CD4-positive, CD25-positive, alpha-beta regulatory T cell (primary cell): Measurements from ENCODE around the gene EPS15. TPM values are rescaled to one million over a fixed set of nuclear protein-coding genes. Genes with fewer than 3 reads are reported as not detected.

ENCODE experiments used
- ATAC-seq, 2 donors: fragments of 150-1000 bp; cut with Tn5 transposase; one replicate each; pipeline ENCODE4 v1.10.0; 2021; ENCODE audit warnings: low read depth in 2 of 2, moderate number of reproducible peaks in 2 of 2, moderate library complexity in 1 of 2
- DNase-seq, 3 donors: peaks; one replicate each; pipeline versions ENCODE4 v3.0.0 to v3.0.0-alpha.2; 2012 to 2022; ENCODE audit warnings: mixed read lengths in 1 of 3
- H3K27ac ChIP-seq: one replicate; pipeline ENCODE4 v1.7.0; 2013; ENCODE audit warnings: mild to moderate bottlenecking, low read length; ENCODE audit not compliant: insufficient read depth, poor library complexity, severe bottlenecking
- H3K27me3 ChIP-seq: one replicate; pipeline ENCODE4 v1.7.0; 2013; ENCODE audit warnings: low read length; ENCODE audit not compliant: control insufficient read depth, insufficient read depth
- H3K36me3 ChIP-seq: one replicate; pipeline ENCODE4 v1.7.0; 2013; ENCODE audit warnings: mild to moderate bottlenecking, low read length, moderate library complexity; ENCODE audit not compliant: control insufficient read depth, insufficient read depth
- H3K4me1 ChIP-seq: 2 replicates; pipeline ENCODE4 v1.7.0; 2013; ENCODE audit warnings: mild to moderate bottlenecking, low read length; ENCODE audit not compliant: insufficient read depth, control insufficient read depth, poor library complexity, severe bottlenecking
- H3K4me3 ChIP-seq: one replicate; pipeline ENCODE4 v1.7.0; 2013; ENCODE audit warnings: low read depth, mild to moderate bottlenecking, low read length, moderate library complexity
- H3K9me3 ChIP-seq, 2 experiments: 1 replicate in 1 of 2; 2 replicates in 1 of 2; pipeline ENCODE4 v1.7.0; 2013; ENCODE audit warnings: low read length in 2 of 2, mild to moderate bottlenecking in 1 of 2, moderate library complexity in 1 of 2; ENCODE audit not compliant: control insufficient read depth in 2 of 2
- H3K27ac Mint-ChIP-seq, 3 donors: one replicate each; pipeline ENCODE4 v1.8.0; 2020 to 2022; ENCODE audit warnings: mild to moderate bottlenecking in 3 of 3, mixed read lengths in 3 of 3, moderate library complexity in 2 of 3
- H3K27me3 Mint-ChIP-seq: one replicate; pipeline ENCODE4 v1.8.0; 2022; ENCODE audit warnings: mild to moderate bottlenecking, mixed read lengths
- H3K36me3 Mint-ChIP-seq: one replicate; pipeline ENCODE4 v1.8.0; 2020; ENCODE audit warnings: mixed read lengths
- H3K4me1 Mint-ChIP-seq, 4 donors: one replicate each; pipeline ENCODE4 v1.8.0; 2020 to 2022; ENCODE audit warnings: mixed read lengths in 4 of 4, mild to moderate bottlenecking in 1 of 4
- H3K4me3 Mint-ChIP-seq, 4 donors: one replicate each; pipeline ENCODE4 v1.8.0; 2020 to 2022; ENCODE audit warnings: mild to moderate bottlenecking in 4 of 4, mixed read lengths in 4 of 4, moderate library complexity in 3 of 4
- H3K9me3 Mint-ChIP-seq, 7 donors: one replicate each; pipeline ENCODE4 v1.8.0; 2020 to 2022; ENCODE audit warnings: mixed read lengths in 7 of 7, mild to moderate bottlenecking in 3 of 7, moderate library complexity in 2 of 7
- polyA plus RNA-seq, 4 donors: library from polyadenylated mRNA; unstranded; fragments of 300-500 nt; fragmentation: Illumina TruSeq; gene quantifications; one replicate each; pipeline ENCODE4 v1.2.3, GENCODE V29; 2021
- total RNA-seq: library from RNA; stranded (reverse); gene quantifications from one replicate; pipeline ENCODE4 v1.2.3, GENCODE V29; 2022

Gene EPS15
- total and polyA plus RNA-seq, 5 donors from 2014 or later, result 58.5 to 135 (median 83.5) TPM

DNA sequence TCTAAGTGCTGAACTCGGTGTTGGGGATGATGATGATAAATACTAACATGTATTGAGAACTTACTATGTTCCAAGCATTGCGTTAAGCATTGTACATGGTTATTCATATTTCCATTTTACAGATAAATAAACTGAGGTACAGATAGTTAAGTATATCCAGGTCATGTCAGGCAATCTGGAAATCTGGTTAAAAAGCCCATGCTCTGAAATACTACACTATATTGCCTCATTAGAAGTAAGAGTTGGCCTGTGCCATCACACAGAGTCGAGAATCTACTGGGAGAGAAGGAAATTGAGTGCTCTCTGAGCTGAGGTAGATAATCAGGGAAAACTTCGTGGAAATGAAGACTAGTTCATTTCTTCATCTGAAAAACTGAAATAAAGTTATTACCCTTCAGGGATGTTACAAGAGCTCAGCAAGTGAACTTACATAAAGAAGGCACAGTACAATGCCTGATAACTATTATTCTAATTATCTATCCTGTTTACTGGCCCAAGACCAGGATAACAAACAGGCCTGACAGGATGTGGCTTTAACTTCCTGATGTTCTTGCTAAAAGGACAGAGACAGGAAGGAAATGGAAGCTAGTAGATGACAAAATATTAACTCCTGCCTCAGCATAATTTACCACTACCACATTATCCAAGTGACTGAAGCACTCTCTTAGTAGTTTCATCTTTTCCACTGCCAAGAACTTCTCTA, 85.6 kb downstream of the EPS15 start:
- peak overlapping the region; percentile 48 to 71 (median 50) for H3K27ac Mint-ChIP-seq
- no peak for ATAC-seq
- peak in 1 of 3 donors; percentile 51 for DNase-seq
- peaks cover 41% of the 10 kb centered on the region for H3K36me3 ChIP-seq
- no peaks in the 10 kb centered on the region for H3K27me3 ChIP-seq
- peak overlapping the region; percentile 65 for H3K4me3 ChIP-seq
- H3K4me1 Mint-ChIP-seq, result peaks cover 23 to 35% (median 28%) of the 10 kb centered on the region in 4 donors
- no peak overlapping the region for H3K27ac ChIP-seq
- no peaks in the 10 kb centered on the region for H3K27me3 Mint-ChIP-seq
- H3K9me3 ChIP-seq, result no peaks in the 10 kb centered on the region
- peak overlapping the region; percentile 52 to 63 (median 61) for H3K4me3 Mint-ChIP-seq
- H3K36me3 Mint-ChIP-seq, result peaks cover 25% of the 10 kb centered on the region
- H3K4me1 ChIP-seq, result peaks cover 15% of the 10 kb centered on the region
- H3K9me3 Mint-ChIP-seq, result no peaks in the 10 kb centered on the region

DNA sequence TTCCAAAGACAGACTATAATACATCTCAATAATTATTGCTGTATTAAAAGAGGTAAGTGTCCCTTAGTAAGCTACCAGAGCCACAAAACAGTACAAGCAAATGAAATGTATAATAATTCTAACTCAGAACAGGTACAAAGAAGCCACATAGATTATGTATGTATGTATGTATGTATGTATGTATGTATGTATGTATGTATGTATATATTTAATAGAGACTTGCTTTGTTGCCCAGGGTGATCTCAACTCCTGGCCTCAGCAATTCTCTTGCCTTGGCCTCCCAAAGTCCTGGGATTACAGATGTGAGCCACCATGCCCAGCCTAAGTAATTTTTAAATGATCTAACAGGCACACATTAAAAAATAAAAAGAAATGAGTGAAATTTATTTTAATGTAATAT, 86.9 kb downstream of the EPS15 start:
- peaks cover 45% of the 10 kb centered on the region for H3K36me3 ChIP-seq
- H3K4me3 ChIP-seq, result no peak overlapping the region
- Mint-ChIP-seq H3K9me3 (peaks cover 0 to 3% (median under 1%) of the 10 kb centered on the region in 7 donors), H3K27ac (peak overlapping the region in 1 of 3 donors; percentile 71), H3K36me3 (peaks cover 38% of the 10 kb centered on the region), H3K4me3 (no peak overlapping the region), H3K4me1 (peaks cover 23 to 37% (median 28%) of the 10 kb centered on the region in 4 donors), H3K27me3 (no peaks in the 10 kb centered on the region)
- H3K27me3 ChIP-seq, result no peaks in the 10 kb centered on the region
- H3K27ac ChIP-seq, result no peak overlapping the region
- no peak for ATAC-seq
- H3K4me1 ChIP-seq, result peaks cover 15% of the 10 kb centered on the region
- H3K9me3 ChIP-seq, result peaks cover 1 to 5% of the 10 kb centered on the region in 2 experiments
- DNase-seq, result no peak

DNA sequence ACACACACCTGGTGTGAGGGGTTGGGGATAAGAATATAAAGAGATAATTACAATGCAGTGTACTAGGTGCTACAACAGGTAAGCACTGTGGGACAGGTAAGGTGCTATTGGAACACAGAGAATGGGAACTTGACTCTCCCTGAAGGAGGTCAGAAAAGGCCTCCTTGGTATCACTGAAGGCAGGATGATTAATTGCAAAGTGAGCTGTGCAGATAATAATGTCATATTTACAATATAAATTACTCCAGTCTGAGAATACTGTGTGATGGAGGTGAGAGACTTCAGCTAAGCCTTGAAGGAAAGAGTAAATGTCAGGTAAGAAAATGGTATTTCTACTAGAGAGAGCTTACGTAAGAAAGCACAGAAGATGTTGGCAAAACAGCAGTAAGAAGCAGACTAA, 91.6 kb downstream of the EPS15 start:
- no peak for DNase-seq
- H3K9me3 ChIP-seq, result peaks cover 1 to 5% of the 10 kb centered on the region in 2 experiments
- no peak overlapping the region for H3K27ac ChIP-seq
- Mint-ChIP-seq H3K27ac (no peak overlapping the region), H3K4me1 (peaks cover 13 to 37% (median 17%) of the 10 kb centered on the region in 4 donors), H3K36me3 (peaks cover 46% of the 10 kb centered on the region), H3K4me3 (no peak overlapping the region), H3K27me3 (no peaks in the 10 kb centered on the region), H3K9me3 (peaks cover 0 to 4% (median 2%) of the 10 kb centered on the region in 7 donors)
- H3K4me3 ChIP-seq, result no peak overlapping the region
- peaks cover 45% of the 10 kb centered on the region for H3K36me3 ChIP-seq
- H3K4me1 ChIP-seq, result no peaks in the 10 kb centered on the region
- no peak for ATAC-seq
- no peaks in the 10 kb centered on the region for H3K27me3 ChIP-seq

DNA sequence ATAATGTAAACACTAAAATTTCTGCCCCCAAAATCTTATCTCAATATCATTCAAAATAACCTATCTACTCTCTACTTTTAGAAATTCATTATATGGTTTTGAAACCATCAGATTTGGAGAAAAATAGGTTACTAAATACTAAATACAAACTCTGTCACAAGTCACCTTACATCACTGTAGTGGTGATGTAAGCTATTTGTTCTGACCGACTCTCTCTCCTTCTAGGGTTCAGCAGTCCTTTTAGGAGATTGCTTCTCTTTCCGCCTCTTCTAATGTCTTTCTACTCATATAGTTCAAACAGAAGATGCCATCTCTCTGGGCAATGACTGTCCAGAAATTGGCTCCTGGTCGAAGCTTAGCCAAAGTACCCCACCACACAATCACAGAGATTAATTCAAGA, 93.1 kb downstream of the EPS15 start:
- Histone ChIP-seq H3K27ac (no peak overlapping the region), H3K4me1 (no peaks in the 10 kb centered on the region), H3K4me3 (no peak overlapping the region), H3K9me3 (peaks cover 1 to 5% of the 10 kb centered on the region in 2 experiments), H3K27me3 (no peaks in the 10 kb centered on the region), H3K36me3 (peaks cover 41% of the 10 kb centered on the region)
- Mint-ChIP-seq H3K4me1 (peaks cover 16 to 32% (median 20%) of the 10 kb centered on the region in 4 donors), H3K9me3 (peaks cover 0 to 4% (median 2%) of the 10 kb centered on the region in 7 donors), H3K36me3 (peaks cover 54% of the 10 kb centered on the region), H3K27ac (no peak overlapping the region), H3K27me3 (no peaks in the 10 kb centered on the region), H3K4me3 (no peak overlapping the region)
- DNase-seq (no peak), ATAC-seq (no peak)

DNA sequence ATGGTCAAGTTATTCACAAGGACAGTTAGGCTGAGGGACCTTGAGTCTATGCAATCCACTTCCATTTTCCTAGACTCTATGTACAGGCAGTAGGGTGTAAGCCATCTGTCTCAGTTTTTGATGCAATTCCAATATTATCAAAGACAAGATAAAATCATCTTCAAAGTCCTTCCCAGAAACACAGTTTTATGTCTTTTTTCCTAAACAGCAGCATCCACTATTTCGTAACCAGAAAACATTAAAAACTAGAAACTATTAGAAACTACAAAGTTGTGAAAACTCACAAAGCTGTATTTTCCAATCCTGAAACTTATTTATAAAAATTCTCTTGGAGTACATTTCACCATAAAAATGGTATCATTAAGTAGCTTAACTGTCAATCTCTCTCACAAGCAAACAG, 93.8 kb downstream of the EPS15 start:
- Mint-ChIP-seq H3K4me1 (peaks cover 17 to 32% (median 24%) of the 10 kb centered on the region in 4 donors), H3K4me3 (no peak overlapping the region), H3K36me3 (peaks cover 60% of the 10 kb centered on the region), H3K27ac (no peak overlapping the region), H3K27me3 (no peaks in the 10 kb centered on the region), H3K9me3 (peaks cover 0 to 4% (median 2%) of the 10 kb centered on the region in 7 donors)
- no peaks in the 10 kb centered on the region for H3K27me3 ChIP-seq
- H3K36me3 ChIP-seq, result peaks cover 43% of the 10 kb centered on the region
- no peak overlapping the region for H3K27ac ChIP-seq
- no peak overlapping the region for H3K4me3 ChIP-seq
- ATAC-seq (no peak), DNase-seq (no peak)
- H3K4me1 ChIP-seq, result no peaks in the 10 kb centered on the region
- H3K9me3 ChIP-seq, result peaks cover 1 to 5% of the 10 kb centered on the region in 2 experiments

DNA sequence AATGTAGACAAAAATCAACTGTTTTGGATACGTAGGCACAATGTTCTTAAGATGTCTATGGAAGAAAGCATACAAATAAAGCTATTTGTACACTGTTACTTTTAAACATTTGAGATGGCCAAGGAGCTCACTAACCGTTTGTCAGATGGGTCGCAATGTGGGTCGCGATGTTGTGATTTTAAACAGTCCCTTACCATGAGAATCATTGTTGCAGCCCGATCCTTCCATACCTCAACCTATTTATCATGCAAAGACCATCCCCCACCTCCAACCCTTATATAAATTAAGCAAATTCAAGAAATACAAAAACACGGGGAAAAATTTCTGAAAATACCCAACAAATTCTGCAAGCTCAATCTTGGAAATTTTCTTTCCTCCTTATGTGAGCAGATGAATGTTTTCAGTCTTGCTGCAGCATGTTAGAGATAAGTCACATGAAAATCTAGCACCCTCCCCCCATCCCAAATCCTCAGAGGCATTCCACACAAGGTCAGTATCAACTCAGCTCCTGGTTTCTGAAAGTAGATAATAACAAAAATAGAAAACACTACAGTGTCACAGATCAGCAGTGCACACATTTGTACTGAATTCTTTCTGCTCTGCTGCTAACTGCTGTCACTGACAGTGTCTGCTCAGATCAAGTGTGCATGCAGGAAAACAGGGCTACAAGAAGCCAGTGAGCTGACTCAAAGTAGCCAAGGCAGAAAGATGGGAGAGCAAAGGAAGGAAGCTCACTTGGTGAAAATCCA, 95.8 kb downstream of the EPS15 start:
- no peak for DNase-seq
- Histone ChIP-seq H3K36me3 (peaks cover 49% of the 10 kb centered on the region), H3K27me3 (no peaks in the 10 kb centered on the region), H3K27ac (no peak overlapping the region), H3K4me3 (no peak overlapping the region), H3K9me3 (peaks cover under 1 to 3% of the 10 kb centered on the region in 2 experiments), H3K4me1 (no peaks in the 10 kb centered on the region)
- Mint-ChIP-seq H3K4me1 (peaks cover 13 to 34% (median 25%) of the 10 kb centered on the region in 4 donors), H3K27ac (peak overlapping the region in 2 of 3 donors; percentile 55 to 72), H3K4me3 (no peak overlapping the region), H3K36me3 (peaks cover 70% of the 10 kb centered on the region), H3K9me3 (peaks cover 0 to 4% (median under 1%) of the 10 kb centered on the region in 7 donors), H3K27me3 (no peaks in the 10 kb centered on the region)
- no peak for ATAC-seq

DNA sequence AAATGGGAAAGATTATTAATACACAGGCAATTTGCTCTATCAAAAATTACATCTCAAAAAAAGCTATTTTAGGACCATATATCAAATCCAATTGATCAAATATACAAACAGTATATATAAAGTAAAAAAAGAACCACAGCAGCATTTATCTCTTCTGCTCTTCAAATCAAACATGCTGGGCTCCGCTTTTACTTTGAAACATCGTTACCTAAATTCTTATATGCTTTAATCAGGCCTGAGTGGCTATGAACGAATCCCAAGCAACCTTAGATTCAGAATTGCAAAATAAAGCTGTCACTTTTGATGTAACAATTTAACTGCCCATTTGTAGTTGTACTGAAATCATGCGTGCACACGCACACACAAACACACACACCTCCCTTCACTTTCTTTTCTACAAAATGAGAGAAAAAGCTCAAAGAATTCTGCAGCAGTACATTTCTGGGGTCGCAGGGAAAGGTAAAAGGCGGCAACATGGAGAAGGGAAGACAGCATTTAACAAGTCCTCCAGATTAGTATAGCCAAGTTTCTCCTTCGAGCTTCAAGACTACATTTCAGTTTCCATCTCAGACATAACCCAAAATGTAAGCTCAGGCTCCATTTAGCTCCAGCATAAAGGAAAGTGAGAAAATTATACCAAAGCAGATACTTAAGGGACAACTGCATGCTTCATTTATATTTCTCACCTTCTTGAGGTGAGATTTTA, 96.5 kb downstream of the EPS15 start:
- H3K4me3 ChIP-seq, result no peak overlapping the region
- Mint-ChIP-seq H3K27me3 (no peaks in the 10 kb centered on the region), H3K4me3 (no peak overlapping the region), H3K36me3 (peaks cover 70% of the 10 kb centered on the region), H3K4me1 (peaks cover 15 to 42% (median 31%) of the 10 kb centered on the region in 4 donors), H3K27ac (peak overlapping the region in 1 of 3 donors; percentile 20), H3K9me3 (peaks cover 0 to 4% (median 0%) of the 10 kb centered on the region in 7 donors)
- H3K27me3 ChIP-seq, result no peaks in the 10 kb centered on the region
- H3K4me1 ChIP-seq, result no peaks in the 10 kb centered on the region
- no peak for ATAC-seq
- H3K27ac ChIP-seq, result no peak overlapping the region
- no peak for DNase-seq
- H3K9me3 ChIP-seq, result no peaks in the 10 kb centered on the region
- H3K36me3 ChIP-seq, result peaks cover 46% of the 10 kb centered on the region
